HEK293 (cell line): ENCODE measurements around the gene ACHE.

Experiments used
- CTCF ChIA-PET: fragments of 350-600 bp; formaldehyde crosslinking; extraction: SDS; loops from one replicate; lab custom pipeline; 2021; ENCODE audit warnings: antibody characterized with exemption; lab: Yijun Ruan, JAX
- POLR2A ChIA-PET: fragments of 300-600 bp; formaldehyde crosslinking; extraction: SDS; loops from one replicate; lab custom pipeline; 2020; ENCODE audit warnings: antibody characterized with exemption, inconsistent platforms; lab: Yijun Ruan, JAX
- H3K27ac ChIP-seq: fragments of 200-500 bp; sonication (Bioruptor generic); 2 replicates; pipeline ENCODE4 v1.5.1; 2014; ENCODE audit warnings: low read depth, low read length, control low read depth, inconsistent platforms; ENCODE audit errors: extremely low read depth
- H3K36me3 ChIP-seq, 2 experiments: fragments of 200-500 bp in 1 of 2; sonication (Bioruptor generic) in 1 of 2; 1 replicate in 1 of 2; 2 replicates in 1 of 2; pipeline ENCODE4 v1.5.1; 2014 to 2017; ENCODE audit warnings: inconsistent platforms in 2 of 2, low read length in 2 of 2; ENCODE audit not compliant: control insufficient read depth in 2 of 2, insufficient read depth in 1 of 2
- H3K4me1 ChIP-seq: fragments of 200-500 bp; sonication (Bioruptor generic); 2 replicates; pipeline ENCODE4 v1.5.1; 2014; ENCODE audit warnings: mild to moderate bottlenecking, low read length, inconsistent platforms; ENCODE audit not compliant: control insufficient read depth, insufficient read depth
- H3K4me3 ChIP-seq: 2 replicates; pipeline ENCODE4 v1.5.1; 2011; ENCODE audit warnings: low read depth, mild to moderate bottlenecking, control low read depth, low read length, moderate library complexity
- H3K9me3 ChIP-seq: fragments of 200-500 bp; sonication (Bioruptor generic); 2 replicates; pipeline ENCODE4 v1.5.1; 2014; ENCODE audit warnings: low read depth, low read length, inconsistent platforms; ENCODE audit not compliant: control insufficient read depth, insufficient read depth
- CTCF ChIP-seq: fragments of 450-650 bp; formaldehyde crosslinking; IDR thresholded peaks from 2 replicates; pipeline ENCODE4 v1.5.1; 2016; ENCODE audit warnings: missing biosample characterization, missing genetic modification characterization
- GFI1B ChIP-seq: fragments of 450-650 bp; formaldehyde crosslinking; IDR thresholded peaks from 2 replicates; pipeline ENCODE4 v1.5.1; 2016; ENCODE audit warnings: missing biosample characterization, missing genetic modification characterization
- HOXA7 ChIP-seq: sonication (generic); formaldehyde crosslinking; IDR thresholded peaks from 2 replicates; pipeline ENCODE4 v1.8.1; 2022; ENCODE audit warnings: missing genetic modification reagents, borderline replicate concordance
- PATZ1 ChIP-seq: fragments of 450-650 bp; formaldehyde crosslinking; IDR thresholded peaks from 2 replicates; pipeline ENCODE4 v1.5.1; 2016; ENCODE audit warnings: missing biosample characterization, missing genetic modification characterization
- PRDM1 ChIP-seq: fragments of 450-650 bp; formaldehyde crosslinking; IDR thresholded peaks from 2 replicates; pipeline ENCODE4; 2016; ENCODE audit warnings: missing biosample characterization, missing genetic modification characterization
- PRDM10 ChIP-seq: fragments of 450-650 bp; formaldehyde crosslinking; IDR thresholded peaks from 2 replicates; pipeline ENCODE4 v1.5.1; 2016; ENCODE audit warnings: missing biosample characterization, missing genetic modification characterization
- RBAK ChIP-seq: fragments of 450-650 bp; formaldehyde crosslinking; IDR thresholded peaks from 2 replicates; pipeline ENCODE4 v1.5.1; 2016; ENCODE audit warnings: missing biosample characterization, missing genetic modification characterization
- SP3 ChIP-seq: fragments of 450-650 bp; formaldehyde crosslinking; IDR thresholded peaks from 2 replicates; pipeline ENCODE4 v1.5.1; 2016; ENCODE audit warnings: missing biosample characterization, missing genetic modification characterization
- ZEB2 ChIP-seq: fragments of 450-650 bp; formaldehyde crosslinking; IDR thresholded peaks from 2 replicates; pipeline ENCODE4 v1.5.1; 2016; ENCODE audit warnings: missing biosample characterization, missing genetic modification characterization
- ZFP37 ChIP-seq: fragments of 450-650 bp; formaldehyde crosslinking; IDR thresholded peaks from 2 replicates; pipeline ENCODE4 v1.5.1; 2016; ENCODE audit warnings: missing biosample characterization, missing genetic modification characterization
- ZIC2 ChIP-seq: fragments of 450-650 bp; formaldehyde crosslinking; IDR thresholded peaks from 2 replicates; pipeline ENCODE4 v1.5.1; 2016; ENCODE audit warnings: missing biosample characterization, missing genetic modification characterization
- ZNF10 ChIP-seq: fragments of 450-650 bp; formaldehyde crosslinking; IDR thresholded peaks from 2 replicates; pipeline ENCODE4 v1.5.1; 2017; ENCODE audit warnings: missing biosample characterization, missing genetic modification characterization
- ZNF146 ChIP-seq: fragments of 450-650 bp; formaldehyde crosslinking; IDR thresholded peaks from 2 replicates; pipeline ENCODE4 v1.5.1; 2016; ENCODE audit warnings: missing biosample characterization, missing genetic modification characterization
- ZNF157 ChIP-seq: fragments of 450-650 bp; formaldehyde crosslinking; IDR thresholded peaks from 2 replicates; pipeline ENCODE4 v1.5.1; 2016; ENCODE audit warnings: missing biosample characterization, missing genetic modification characterization
- ZNF174 ChIP-seq: fragments of 450-650 bp; formaldehyde crosslinking; IDR thresholded peaks from 2 replicates; pipeline ENCODE4 v1.5.0; 2017; ENCODE audit warnings: missing biosample characterization, mild to moderate bottlenecking, missing genetic modification characterization
- ZNF302 ChIP-seq: fragments of 450-650 bp; formaldehyde crosslinking; IDR thresholded peaks from 2 replicates; pipeline ENCODE4 v1.5.1; 2016; ENCODE audit warnings: missing biosample characterization, missing genetic modification characterization, low read depth
- ZNF341 ChIP-seq: fragments of 450-650 bp; formaldehyde crosslinking; IDR thresholded peaks from 2 replicates; pipeline ENCODE4; 2016; ENCODE audit warnings: low read depth, missing biosample characterization, missing genetic modification characterization
- ZNF354C ChIP-seq: fragments of 450-650 bp; formaldehyde crosslinking; IDR thresholded peaks from 2 replicates; pipeline ENCODE4 v1.5.1; 2016; ENCODE audit warnings: missing biosample characterization, missing genetic modification characterization, low read depth, borderline replicate concordance
- ZNF362 ChIP-seq: fragments of 450-650 bp; formaldehyde crosslinking; IDR thresholded peaks from 2 replicates; pipeline ENCODE4 v1.5.1; 2016; ENCODE audit warnings: missing biosample characterization, missing genetic modification characterization
- ZNF366 ChIP-seq: fragments of 450-650 bp; formaldehyde crosslinking; conservative IDR thresholded peaks from 2 replicates; pipeline ENCODE4 v1.5.1; 2016; ENCODE audit warnings: missing biosample characterization, missing genetic modification characterization
- ZNF37A ChIP-seq: fragments of 450-650 bp; IDR thresholded peaks from 2 replicates; pipeline ENCODE4 v1.5.1; 2018; ENCODE audit warnings: missing biosample characterization, missing genetic modification characterization
- ZNF600 ChIP-seq: fragments of 450-650 bp; formaldehyde crosslinking; IDR thresholded peaks from 2 replicates; pipeline ENCODE4 v1.5.1; 2016; ENCODE audit warnings: missing biosample characterization, missing genetic modification characterization
- ZNF626 ChIP-seq: fragments of 450-650 bp; sonication (Bioruptor Pico); formaldehyde crosslinking; IDR thresholded peaks from 2 replicates; pipeline ENCODE4 v1.5.1; 2018; ENCODE audit warnings: missing biosample characterization, missing genetic modification characterization, inconsistent platforms

The ACHE gene

GRCh38 chr7:100885440-100886141 is 10.1 kb downstream of the ACHE start (continued):
- TF ChIP-seq RBAK (tag by site-specific recombination), result no peak
- TF ChIP-seq ZFP37, result no peak
- 0 out of 2 replicates have a peak, but pooled peaks have one; percentile 17 for TF ChIP-seq PATZ1 (tag by site-specific recombination)
- TF ChIP-seq ZNF626 (tag by site-specific recombination), result no peak
- 0 out of 2 replicates have a peak, but pooled peaks have one; percentile 23 for TF ChIP-seq ZNF10
- TF ChIP-seq ZNF366 (tag by site-specific recombination), result 0 out of 2 replicates have a peak, but pooled peaks have one; percentile 14
- TF ChIP-seq CTCF (tag by site-specific recombination), result no peak
- TF ChIP-seq GFI1B (tag by site-specific recombination), result no peak
- no peak for TF ChIP-seq HOXA7
- TF ChIP-seq ZNF174, result no peak
- TF ChIP-seq ZNF37A (tag by site-specific recombination), result no peak
- no peak for TF ChIP-seq ZNF157 (tag by site-specific recombination)
- peak; percentile 77 for TF ChIP-seq ZNF600
- no peak for TF ChIP-seq ZNF362 (tag by site-specific recombination)

- H3K27ac ChIP-seq, result peak overlapping the region; percentile 33; the same call in 1 of the 2 replicates
- peaks cover 36 to 86% of the 10 kb centered on the region in 2 experiments for H3K36me3 ChIP-seq
- TF ChIP-seq ZEB2 (tag by site-specific recombination), result no peak
- peak; percentile 93 for TF ChIP-seq ZNF600
- CTCF ChIA-PET, result no interaction called here
- no peaks in the 10 kb centered on the region for H3K9me3 ChIP-seq
- no peak overlapping the region for H3K4me3 ChIP-seq
- POLR2A ChIA-PET, result interaction anchor here (8.7 kb wide), 1 partner anchor 8 kb away, joined by 198 read pairs; the partner anchor contains the start of gene SRRT
- peaks cover 4% of the 10 kb centered on the region; the same call in 1 of the 2 replicates for H3K4me1 ChIP-seq
These were observed 10.8 kb downstream of the ACHE start for GRCh38 chr7:100884736-100885439.

- H3K36me3 ChIP-seq, result peaks cover 56 to 96% of the 10 kb centered on the region in 2 experiments
- ChIA-PET POLR2A (interaction anchor here (0.6 to 8.7 kb wide), 3 partner anchors 6 to 13 kb away, joined by 3 to 198 read pairs (median 4); partner anchors contain the start of gene SRRT), CTCF (no interaction called here)
- H3K4me3 ChIP-seq, result no peak overlapping the region
- H3K27ac ChIP-seq, result no peak overlapping the region
- no peaks in the 10 kb centered on the region; the same call in 1 of the 2 replicates for H3K4me1 ChIP-seq
- no peaks in the 10 kb centered on the region for H3K9me3 ChIP-seq
- no peak for TF ChIP-seq SP3 (tag by site-specific recombination)
- peak; percentile 30; the same call in 1 of the 2 replicates for TF ChIP-seq ZIC2 (tag by site-specific recombination)
- no peak for TF ChIP-seq ZNF354C (tag by site-specific recombination)
- peak; percentile 58 for TF ChIP-seq ZNF366 (tag by site-specific recombination)
- TF ChIP-seq PRDM1 (tag by site-specific recombination), result peak; percentile 100
- TF ChIP-seq ZNF341 (tag by site-specific recombination), result no peak
- TF ChIP-seq ZNF146 (tag by site-specific recombination), result no peak
- no peak for TF ChIP-seq PRDM10
- TF ChIP-seq ZNF302 (tag by site-specific recombination), result no peak
These were observed 12.7 kb downstream of the ACHE start for GRCh38 chr7:100882785-100883526.
